Mammary epithelial cell (primary cell): Measurements from ENCODE around the gene LRMDA.

Source experiments
- CTCF ChIP-seq, 2 donors: IDR thresholded peaks in 1 of 2; conservative IDR thresholded peaks in 1 of 2; 2 replicates each; pipeline ENCODE4 v1.5.1; 2011 to 2012; ENCODE audit warnings: inconsistent platforms in 2 of 2, low read length in 2 of 2, mild to moderate bottlenecking in 2 of 2, control low read depth in 1 of 2, low read depth in 1 of 2; ENCODE audit not compliant: insufficient read depth in 1 of 2; ENCODE audit errors: extremely low read depth in 1 of 2
- EZH2 ChIP-seq: IDR thresholded peaks from 2 replicates; pipeline ENCODE4 v1.6.1; 2012; ENCODE audit warnings: low read length, inconsistent platforms, borderline replicate concordance

GRCh38 chr10:75418712-75419111, 12.7 kb upstream of the LRMDA start:
- TF ChIP-seq CTCF (conservative IDR thresholded peaks at IDR 0.05 in 1 of 2, IDR thresholded peaks at IDR 0.05 in 1 of 2; ENCODE audit: extremely low read depth in 1 of 2, insufficient read depth in 1 of 2, low read depth in 1 of 2, low read length in 2 of 2) (no peak), EZH2 (no peak)
